NCI-H2081 treated with DMSO at 0.1 percent for 48 hours (cell line): Measurements from ENCODE around the gene MRPL2.

Source experiments
- DNase-seq: peaks from one replicate; lab custom pipeline; 2025; lab: John Stamatoyannopoulos, UW

The MRPL2 gene

GRCh38 chr6:43059168-43060033 is at the start of gene MRPL2, which contains the start of gene KLC4:
TSS of gene MRPL2 (minus strand) at chr6:43059434. CDS start at chr6:43059381, 53 bp downstream.
TSS of gene KLC4 (plus strand) at chr6:43059631. CDS start at chr6:43061336, 1,705 bp downstream.
- peak; percentile 93 for DNase-seq

- DNase-seq, result peak; percentile 81
Observed at GRCh38 chr6:43107344-43108062, 48.3 kb upstream of the MRPL2 start.

GRCh38 chr6:43105538-43106222 is 46.4 kb upstream of the MRPL2 start:
- DNase-seq, result no peak

- DNase-seq, result no peak
Observed at GRCh38 chr6:43103253-43103876, 44.1 kb upstream of the MRPL2 start.

- no peak for DNase-seq
Observed at GRCh38 chr6:43101497-43101896, 42.3 kb upstream of the MRPL2 start.

- no peak for DNase-seq
Observed at GRCh38 chr6:43097502-43097901, 38.3 kb upstream of the MRPL2 start.

GRCh38 chr6:43097098-43097489 is 37.9 kb upstream of the MRPL2 start:
- DNase-seq, result no peak

GRCh38 chr6:43096451-43097097 is 37.3 kb upstream of the MRPL2 start:
- no peak for DNase-seq

- no peak for DNase-seq
Observed at GRCh38 chr6:43095939-43096338, 36.7 kb upstream of the MRPL2 start.

GRCh38 chr6:43093436-43094289 is 34.4 kb upstream of the MRPL2 start:
- no peak for DNase-seq

- DNase-seq, result no peak
Observed at GRCh38 chr6:43092635-43093034, 33.4 kb upstream of the MRPL2 start.

GRCh38 chr6:43091436-43091991 is 32.3 kb upstream of the MRPL2 start:
- DNase-seq, result no peak

- DNase-seq, result no peak
Observed at GRCh38 chr6:43091020-43091419, 31.8 kb upstream of the MRPL2 start.

- no peak for DNase-seq
Observed at GRCh38 chr6:43090559-43090956, 31.3 kb upstream of the MRPL2 start.

GRCh38 chr6:43089874-43090558 is 30.8 kb upstream of the MRPL2 start:
- no peak for DNase-seq

- no peak for DNase-seq
Observed at GRCh38 chr6:43089467-43089866, 30.2 kb upstream of the MRPL2 start.

- DNase-seq, result no peak
Observed at GRCh38 chr6:43088654-43089056, 29.4 kb upstream of the MRPL2 start.

- DNase-seq, result no peak
Observed at GRCh38 chr6:43086022-43086658, 26.9 kb upstream of the MRPL2 start.
